Calu3 (cell line): ENCODE data around the gene OPHN1. TPM values are rescaled to one million over a fixed set of nuclear protein-coding genes. Genes with fewer than 3 reads are reported as not detected.

Experiments
- BruUV-seq: library from RNA; stranded (reverse); fragments of 400-500 nt; replicated peaks from 2 replicates; lab custom pipeline; 2021; lab: Mats Ljungman, UMichigan
- CTCF ChIA-PET: fragments of 300-600 bp; sonication (Branson Sonifier 250); formaldehyde crosslinking; loops from one replicate; lab custom pipeline; 2022; ENCODE audit warnings: antibody characterized with exemption; lab: Charles Lee
- DNase-seq: peaks from one replicate; pipeline ENCODE4 v3.0.0; 2022
- H3K27ac Mint-ChIP-seq: one replicate; pipeline ENCODE4 v1.8.0; 2022; ENCODE audit warnings: mixed read lengths; ENCODE audit not compliant: unreplicated experiment
- H3K27me3 Mint-ChIP-seq: one replicate; pipeline ENCODE4 v1.8.0; 2022; ENCODE audit warnings: mixed read lengths; ENCODE audit not compliant: unreplicated experiment
- H3K36me3 Mint-ChIP-seq: one replicate; pipeline ENCODE4 v1.8.0; 2022; ENCODE audit warnings: mild to moderate bottlenecking, moderate library complexity, mixed read lengths; ENCODE audit not compliant: insufficient read depth, unreplicated experiment
- H3K4me1 Mint-ChIP-seq: one replicate; pipeline ENCODE4 v1.8.0; 2022; ENCODE audit warnings: mild to moderate bottlenecking, low read depth, mixed read lengths; ENCODE audit not compliant: unreplicated experiment
- H3K4me3 Mint-ChIP-seq: one replicate; pipeline ENCODE4 v1.8.0; 2022; ENCODE audit warnings: mild to moderate bottlenecking, low read depth, moderate library complexity, mixed read lengths; ENCODE audit not compliant: unreplicated experiment
- H3K9me3 Mint-ChIP-seq: one replicate; pipeline ENCODE4 v1.8.0; 2022; ENCODE audit warnings: low read depth, mixed read lengths; ENCODE audit not compliant: unreplicated experiment
- CTCF ChIP-seq: fragments of 200-600 bp; IDR thresholded peaks from one replicate; pipeline ENCODE4 v1.8.0; 2022; ENCODE audit warnings: antibody characterized with exemption; ENCODE audit not compliant: unreplicated experiment
- intact Hi-C: fragments of 100-400 bp; cut with micrococcal nuclease; formaldehyde crosslinking; loops from one replicate; pipeline ENCODE4 v1.10.0; 2022; ENCODE audit not compliant: unreplicated experiment
- total RNA-seq: library from RNA; stranded (reverse); gene quantifications from 2 replicates; pipeline ENCODE4 v1.2.3, GENCODE V29; 2022

The OPHN1 gene
- total RNA-seq, 1 experiment from 2014 or later: 13.1 TPM

DNA sequence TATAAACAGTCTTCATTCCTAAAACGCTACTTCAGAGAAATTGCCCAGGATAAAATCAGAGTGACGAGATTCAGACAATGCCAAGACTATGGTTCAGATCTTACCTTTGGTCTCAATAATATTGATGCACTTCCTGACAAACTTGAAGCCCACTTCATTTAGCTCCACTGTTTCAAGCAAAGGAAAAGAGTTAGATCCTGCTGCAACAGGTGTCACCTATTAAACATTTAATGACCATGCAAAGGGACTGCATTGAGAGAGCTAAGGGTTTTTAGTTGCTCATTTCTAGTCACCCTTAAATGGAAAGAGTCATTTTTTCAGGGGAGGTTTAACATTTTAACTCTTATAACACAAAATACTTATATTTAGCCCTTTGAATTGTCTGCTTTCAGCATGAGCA, 239.5 kb downstream of the OPHN1 start:
- Mint-ChIP-seq H3K4me3 (no peak overlapping the region), H3K4me1 (no peaks in the 10 kb centered on the region), H3K36me3 (no peaks in the 10 kb centered on the region), H3K9me3 (no peaks in the 10 kb centered on the region), H3K27ac (no peak overlapping the region), H3K27me3 (no peaks in the 10 kb centered on the region)
- CTCF ChIA-PET: no interaction called here
- no peak for TF ChIP-seq CTCF
- intact Hi-C loops: no loop called here
- BruUV-seq: no TSS peak
- no peak for DNase-seq

GRCh38 chrX:68193234-68193633, 240.1 kb downstream of the OPHN1 start:
- BruUV-seq: no TSS peak
- no peak overlapping the region for H3K4me3 Mint-ChIP-seq
- DNase-seq: no peak
- no peaks in the 10 kb centered on the region for H3K27me3 Mint-ChIP-seq
- no peak overlapping the region for H3K27ac Mint-ChIP-seq
- intact Hi-C loops: no loop called here
- H3K9me3 Mint-ChIP-seq: no peaks in the 10 kb centered on the region
- H3K36me3 Mint-ChIP-seq: no peaks in the 10 kb centered on the region
- no peak for TF ChIP-seq CTCF
- CTCF ChIA-PET: no interaction called here
- no peaks in the 10 kb centered on the region for H3K4me1 Mint-ChIP-seq

- CTCF ChIA-PET: interaction anchor here (0.7 kb wide), 1 partner anchor 485 kb away, joined by 4 read pairs; no protein-coding TSS in a partner anchor
- BruUV-seq: no TSS peak
- Mint-ChIP-seq H3K27me3 (no peaks in the 10 kb centered on the region), H3K4me1 (peaks cover 17% of the 10 kb centered on the region), H3K9me3 (no peaks in the 10 kb centered on the region), H3K36me3 (no peaks in the 10 kb centered on the region), H3K27ac (no peak overlapping the region), H3K4me3 (no peak overlapping the region)
- intact Hi-C loops: no loop called here
- DNase-seq: no peak
- no peak for TF ChIP-seq CTCF
Observed at GRCh38 chrX:68190799-68191198, 242.5 kb downstream of the OPHN1 start.

DNA sequence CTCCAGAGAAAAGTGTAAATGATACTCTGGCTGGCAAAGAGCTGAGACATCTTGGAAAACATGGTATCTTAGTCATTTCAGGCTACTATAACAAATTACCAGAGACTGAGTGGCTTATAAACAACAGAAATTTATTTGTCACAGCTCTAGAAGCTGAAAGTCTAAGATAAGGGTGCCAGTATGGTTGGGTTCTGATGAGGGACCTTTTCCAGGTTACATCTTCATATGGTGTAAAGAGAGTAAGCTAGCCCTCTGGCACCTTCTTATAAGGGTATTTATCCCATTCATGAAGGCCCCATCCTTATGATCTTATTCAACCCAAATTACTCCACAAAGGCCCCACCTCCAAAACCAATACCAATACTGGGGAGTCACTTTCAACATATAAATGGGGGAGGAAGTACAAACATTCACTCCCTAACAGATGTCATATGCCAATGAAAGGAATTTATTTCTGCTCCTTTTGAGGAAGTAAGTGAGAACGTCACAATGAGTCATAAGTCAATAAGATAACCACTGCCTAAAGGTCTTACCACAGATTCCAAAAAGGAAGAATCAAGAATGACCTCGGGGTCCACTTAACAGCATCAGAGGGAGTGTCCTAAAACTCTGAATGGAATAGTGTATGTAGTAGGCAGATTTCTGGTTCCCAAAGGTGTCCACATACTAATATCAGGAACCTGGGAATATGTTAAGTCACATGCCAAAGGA, 246.6 kb downstream of the OPHN1 start:
- no peaks in the 10 kb centered on the region for H3K27me3 Mint-ChIP-seq
- no peak for TF ChIP-seq CTCF
- no peaks in the 10 kb centered on the region for H3K9me3 Mint-ChIP-seq
- intact Hi-C loops: no loop called here
- DNase-seq: no peak
- no peak overlapping the region for H3K27ac Mint-ChIP-seq
- BruUV-seq: no TSS peak
- H3K4me1 Mint-ChIP-seq: peaks cover 25% of the 10 kb centered on the region
- H3K36me3 Mint-ChIP-seq: peaks cover 3% of the 10 kb centered on the region
- CTCF ChIA-PET: interaction anchor here (0.5 to 1.6 kb wide), 4 partner anchors 15 to 649 kb away, joined by 3 to 4 read pairs (median 4); no protein-coding TSS in a partner anchor
- no peak overlapping the region for H3K4me3 Mint-ChIP-seq
